Activated naive CD8-positive, alpha-beta T cell treated with anti-CD3 and anti-CD28 coated beads for 36 hours (primary cell): ENCODE results near the gene MUS81. TPM values are rescaled to one million over a fixed set of nuclear protein-coding genes. Genes with fewer than 3 reads are reported as not detected.
"Not testable (repeated sequence)": the region's sequence is repeated elsewhere in the genome, so short reads cannot be mapped to it uniquely, and the experiment has no call there.

ENCODE experiments used
- DNase-seq: peaks from one replicate; pipeline ENCODE4 v3.0.0; 2021
- H3K27ac Mint-ChIP-seq: one replicate; pipeline ENCODE4 v1.8.0; 2022; ENCODE audit warnings: mild to moderate bottlenecking, moderate library complexity, mixed read lengths
- H3K27me3 Mint-ChIP-seq: one replicate; pipeline ENCODE4 v1.8.0; 2022; ENCODE audit warnings: mild to moderate bottlenecking, mixed read lengths
- H3K36me3 Mint-ChIP-seq: one replicate; pipeline ENCODE4 v1.8.0; 2021; ENCODE audit warnings: mild to moderate bottlenecking, mixed read lengths
- H3K4me1 Mint-ChIP-seq: one replicate; pipeline ENCODE4 v1.8.0; 2021; ENCODE audit warnings: mixed read lengths
- H3K4me3 Mint-ChIP-seq: one replicate; pipeline ENCODE4 v1.8.0; 2022; ENCODE audit warnings: mild to moderate bottlenecking, moderate library complexity, mixed read lengths
- H3K9me3 Mint-ChIP-seq: one replicate; pipeline ENCODE4 v1.8.0; 2022; ENCODE audit warnings: mixed read lengths
- total RNA-seq, 2 experiments: library from RNA; stranded (reverse); gene quantifications; one replicate each; pipeline ENCODE4 v1.2.3, GENCODE V29; 2021

The MUS81 gene
- 10 to 100 TPM; 64.0 to 67.4 TPM for total RNA-seq

GRCh38 chr11:65860278-65861164 lies at the start of gene MUS81:
TSS of gene MUS81 (plus strand) at chr11:65860433. CDS start at chr11:65860754, 321 bp downstream.
- no peaks in the 10 kb centered on the region for H3K9me3 Mint-ChIP-seq
- H3K27ac Mint-ChIP-seq = peak within 1 kb of the TSS; percentile 98
- peak within 1 kb of the TSS; percentile 95 for H3K4me3 Mint-ChIP-seq
- peak; percentile 96 for DNase-seq
- peaks cover 44% of the 10 kb centered on the region for H3K4me1 Mint-ChIP-seq
- no peaks in the 10 kb centered on the region for H3K27me3 Mint-ChIP-seq
- H3K36me3 Mint-ChIP-seq = peaks cover 30% of the 10 kb centered on the region

- H3K27me3 Mint-ChIP-seq = peaks cover 11% of the 10 kb centered on the region
- no peak overlapping the region for H3K4me3 Mint-ChIP-seq
- H3K36me3 Mint-ChIP-seq = no peaks in the 10 kb centered on the region
- peaks cover 9% of the 10 kb centered on the region for H3K4me1 Mint-ChIP-seq
- DNase-seq = no peak
- H3K27ac Mint-ChIP-seq = no peak overlapping the region
- H3K9me3 Mint-ChIP-seq = no peaks in the 10 kb centered on the region
Measured at GRCh38 chr11:65811764-65812475, 48.3 kb upstream of the MUS81 start.

GRCh38 chr11:65814131-65814985 lies 45.9 kb upstream of the MUS81 start:
- H3K9me3 Mint-ChIP-seq = no peaks in the 10 kb centered on the region
- no peaks in the 10 kb centered on the region for H3K27me3 Mint-ChIP-seq
- H3K27ac Mint-ChIP-seq = no peak overlapping the region
- DNase-seq = no peak
- H3K36me3 Mint-ChIP-seq = no peaks in the 10 kb centered on the region
- no peak overlapping the region for H3K4me3 Mint-ChIP-seq
- H3K4me1 Mint-ChIP-seq = peaks cover 22% of the 10 kb centered on the region

- no peaks in the 10 kb centered on the region for H3K9me3 Mint-ChIP-seq
Measured at GRCh38 chr11:65814986-65815565, 45.2 kb upstream of the MUS81 start.

GRCh38 chr11:65816696-65817095 lies 43.5 kb upstream of the MUS81 start:
- H3K9me3 Mint-ChIP-seq = no peaks in the 10 kb centered on the region
- peaks cover 22% of the 10 kb centered on the region for H3K4me1 Mint-ChIP-seq
- no peaks in the 10 kb centered on the region for H3K36me3 Mint-ChIP-seq
- H3K4me3 Mint-ChIP-seq = peak overlapping the region; percentile 44
- no peak for DNase-seq
- no peak overlapping the region for H3K27ac Mint-ChIP-seq
- H3K27me3 Mint-ChIP-seq = no peaks in the 10 kb centered on the region

More at GRCh38 chr11:65814986-65815565, 45.2 kb upstream of the MUS81 start:
- Mint-ChIP-seq H3K4me1 (peaks cover 22% of the 10 kb centered on the region), H3K4me3 (no peak overlapping the region), H3K27ac (no peak overlapping the region), H3K27me3 (no peaks in the 10 kb centered on the region), H3K36me3 (no peaks in the 10 kb centered on the region)
- no peak for DNase-seq

GRCh38 chr11:65817312-65817834 lies 42.9 kb upstream of the MUS81 start:
- no peak for DNase-seq
- peak overlapping the region; percentile 79 for H3K4me3 Mint-ChIP-seq
- peaks cover 22% of the 10 kb centered on the region for H3K4me1 Mint-ChIP-seq
- no peaks in the 10 kb centered on the region for H3K9me3 Mint-ChIP-seq
- H3K36me3 Mint-ChIP-seq = no peaks in the 10 kb centered on the region
- peak overlapping the region; percentile 82 for H3K27ac Mint-ChIP-seq
- H3K27me3 Mint-ChIP-seq = no peaks in the 10 kb centered on the region

- H3K27me3 Mint-ChIP-seq = no peaks in the 10 kb centered on the region
- no peaks in the 10 kb centered on the region for H3K9me3 Mint-ChIP-seq
- H3K4me1 Mint-ChIP-seq = peaks cover 22% of the 10 kb centered on the region
- DNase-seq = peak; percentile 92
- peak overlapping the region; percentile 82 for H3K27ac Mint-ChIP-seq
- no peaks in the 10 kb centered on the region for H3K36me3 Mint-ChIP-seq
- H3K4me3 Mint-ChIP-seq = peak overlapping the region; percentile 79
Measured at GRCh38 chr11:65817835-65818680, 42.2 kb upstream of the MUS81 start.

- Mint-ChIP-seq H3K9me3 (no peaks in the 10 kb centered on the region), H3K4me3 (no peak overlapping the region), H3K27ac (no peak overlapping the region), H3K4me1 (peaks cover 19% of the 10 kb centered on the region), H3K36me3 (no peaks in the 10 kb centered on the region), H3K27me3 (no peaks in the 10 kb centered on the region)
- DNase-seq = no peak
Measured at GRCh38 chr11:65821107-65821506, 39.1 kb upstream of the MUS81 start.

- no peaks in the 10 kb centered on the region for H3K27me3 Mint-ChIP-seq
- no peak overlapping the region for H3K27ac Mint-ChIP-seq
Measured at GRCh38 chr11:65822776-65823528, 37.3 kb upstream of the MUS81 start.

GRCh38 chr11:65826984-65827735 lies 33.1 kb upstream of the MUS81 start:
- no peak for DNase-seq
- H3K4me3 Mint-ChIP-seq = no peak overlapping the region
- H3K27me3 Mint-ChIP-seq = no peaks in the 10 kb centered on the region
- peaks cover 22% of the 10 kb centered on the region for H3K4me1 Mint-ChIP-seq
- no peak overlapping the region for H3K27ac Mint-ChIP-seq
- H3K9me3 Mint-ChIP-seq = no peaks in the 10 kb centered on the region
- H3K36me3 Mint-ChIP-seq = no peaks in the 10 kb centered on the region

More at GRCh38 chr11:65822776-65823528, 37.3 kb upstream of the MUS81 start:
- no peak overlapping the region for H3K4me3 Mint-ChIP-seq
- no peaks in the 10 kb centered on the region for H3K36me3 Mint-ChIP-seq
- peaks cover 12% of the 10 kb centered on the region for H3K4me1 Mint-ChIP-seq
- DNase-seq = no peak
- no peaks in the 10 kb centered on the region for H3K9me3 Mint-ChIP-seq

GRCh38 chr11:65829459-65829858 lies 30.8 kb upstream of the MUS81 start:
- Mint-ChIP-seq H3K36me3 (peaks cover 5% of the 10 kb centered on the region), H3K4me1 (peaks cover 32% of the 10 kb centered on the region), H3K4me3 (no peak overlapping the region), H3K27me3 (peaks cover 5% of the 10 kb centered on the region), H3K9me3 (peaks cover 3% of the 10 kb centered on the region), H3K27ac (no peak overlapping the region)
- no peak for DNase-seq

- H3K9me3 Mint-ChIP-seq, DNase-seq, H3K27me3 Mint-ChIP-seq, H3K36me3 Mint-ChIP-seq: not testable (repeated sequence)
- Mint-ChIP-seq H3K4me3 (peak overlapping the region; percentile 48), H3K27ac (peak overlapping the region; percentile 26), H3K4me1 (peaks cover 31% of the 10 kb centered on the region)
Measured at GRCh38 chr11:65832231-65832630, 28.0 kb upstream of the MUS81 start.
